KMS-11 (cell line): ENCODE data around the gene CSMD2.

Experiments used
- H2AFZ ChIP-seq: fragments of 200-600 bp; sonication (generic); 2 replicates; pipeline ENCODE4 v1.6.1; 2016; ENCODE audit warnings: antibody characterized with exemption, mixed run types, low read depth
- H3K27ac ChIP-seq: fragments of 200-600 bp; sonication (generic); 2 replicates; pipeline ENCODE4 v1.6.1; 2016; ENCODE audit warnings: mild to moderate bottlenecking, mixed run types
- H3K27me3 ChIP-seq: fragments of 200-600 bp; sonication (generic); 2 replicates; pipeline ENCODE4 v1.6.1; 2017; ENCODE audit warnings: mild to moderate bottlenecking, low read depth, mixed run types, moderate library complexity; ENCODE audit not compliant: insufficient read depth
- H3K36me3 ChIP-seq: fragments of 200-600 bp; sonication (generic); 2 replicates; pipeline ENCODE4 v1.6.1; 2017; ENCODE audit warnings: mild to moderate bottlenecking, mixed run types; ENCODE audit not compliant: insufficient read depth
- H3K4me1 ChIP-seq: fragments of 200-600 bp; sonication (generic); 2 replicates; pipeline ENCODE4 v1.6.1; 2016; ENCODE audit warnings: mild to moderate bottlenecking, low read depth, mixed run types; ENCODE audit not compliant: poor library complexity, severe bottlenecking
- H3K4me2 ChIP-seq: fragments of 200-600 bp; sonication (generic); 2 replicates; pipeline ENCODE4 v1.7.0; 2016; ENCODE audit warnings: mild to moderate bottlenecking, mixed run types
- H3K4me3 ChIP-seq: fragments of 200-600 bp; sonication (generic); IDR thresholded peaks from 2 replicates; pipeline ENCODE4 v1.6.1; 2017; ENCODE audit warnings: low read depth, low read length, mixed read lengths; ENCODE audit not compliant: insufficient read depth
- H3K79me2 ChIP-seq: fragments of 200-600 bp; sonication (generic); 2 replicates; pipeline ENCODE4 v1.6.1; 2016; ENCODE audit warnings: low read depth, mixed run types; ENCODE audit not compliant: insufficient read depth
- H3K9ac ChIP-seq: fragments of 200-600 bp; sonication (generic); 2 replicates; pipeline ENCODE4 v1.6.1; 2016; ENCODE audit warnings: mild to moderate bottlenecking, mixed run types
- H4K20me1 ChIP-seq: fragments of 200-600 bp; sonication (generic); 2 replicates; pipeline ENCODE4 v1.6.1; 2016; ENCODE audit warnings: mild to moderate bottlenecking, mixed run types; ENCODE audit not compliant: insufficient read depth
- CTCF ChIP-seq: fragments of 200-600 bp; sonication (generic); conservative IDR thresholded peaks from 2 replicates; pipeline ENCODE4 v1.6.1; 2017; ENCODE audit warnings: low read depth, mild to moderate bottlenecking, antibody characterized with exemption, low read length, moderate library complexity, mixed read lengths

CSMD2 gene

GRCh38 chr1:33698361-33699035 is 466.5 kb downstream of the CSMD2 start:
- Histone ChIP-seq H4K20me1 (no peaks in the 10 kb centered on the region), H3K4me3 (no peak overlapping the region), H3K9ac (no peak overlapping the region), H3K27me3 (no peaks in the 10 kb centered on the region), H3K27ac (no peak overlapping the region), H3K36me3 (no peaks in the 10 kb centered on the region), H2AFZ (no peak overlapping the region), H3K4me2 (no peak overlapping the region), H3K4me1 (no peaks in the 10 kb centered on the region), H3K79me2 (no peaks in the 10 kb centered on the region)
- no peak for TF ChIP-seq CTCF

GRCh38 chr1:33697816-33698215 is 467.2 kb downstream of the CSMD2 start:
- no peak overlapping the region for H3K4me3 ChIP-seq
- no peaks in the 10 kb centered on the region for H3K79me2 ChIP-seq
- H3K27me3 ChIP-seq = no peaks in the 10 kb centered on the region
- no peak overlapping the region for H3K9ac ChIP-seq
- no peak overlapping the region for H2AFZ ChIP-seq
- no peaks in the 10 kb centered on the region for H3K36me3 ChIP-seq
- no peak overlapping the region for H3K27ac ChIP-seq
- TF ChIP-seq CTCF = no peak
- H3K4me2 ChIP-seq = no peak overlapping the region
- no peaks in the 10 kb centered on the region for H3K4me1 ChIP-seq
- no peaks in the 10 kb centered on the region for H4K20me1 ChIP-seq

GRCh38 chr1:33696962-33697361 is 468.1 kb downstream of the CSMD2 start:
- Histone ChIP-seq H2AFZ (no peak overlapping the region), H3K4me3 (no peak overlapping the region), H3K79me2 (no peaks in the 10 kb centered on the region), H3K27ac (no peak overlapping the region), H3K36me3 (no peaks in the 10 kb centered on the region), H3K4me1 (no peaks in the 10 kb centered on the region), H3K9ac (no peak overlapping the region), H3K4me2 (no peak overlapping the region), H4K20me1 (no peaks in the 10 kb centered on the region), H3K27me3 (no peaks in the 10 kb centered on the region; the same call in 1 of the 2 replicates)
- no peak for TF ChIP-seq CTCF

- Histone ChIP-seq H3K4me1 (no peaks in the 10 kb centered on the region), H3K4me2 (no peak overlapping the region), H2AFZ (no peak overlapping the region), H3K4me3 (no peak overlapping the region), H3K27me3 (no peaks in the 10 kb centered on the region; the same call in 1 of the 2 replicates), H4K20me1 (no peaks in the 10 kb centered on the region), H3K36me3 (no peaks in the 10 kb centered on the region), H3K9ac (no peak overlapping the region), H3K27ac (no peak overlapping the region), H3K79me2 (no peaks in the 10 kb centered on the region)
- no peak for TF ChIP-seq CTCF
These were observed 468.7 kb downstream of the CSMD2 start for GRCh38 chr1:33696311-33696710.
